ENCODE data around the gene MRFAP1. TPM values are rescaled to one million over a fixed set of nuclear protein-coding genes. Genes with fewer than 3 reads are reported as not detected.

MRFAP1 gene
- total and polyA plus RNA-seq, 2 donors (not counting 1 experiment from before 2014, with no cell fraction given) = 99.1 to 261 TPM

- DNase-seq (ENCODE audit: low read depth in 2 of 2) = no peak
- Histone ChIP-seq H3K4me1 (ENCODE audit: control insufficient read depth, extremely low read depth, insufficient read depth, low read length) (no peaks in the 10 kb centered on the region), H3K9me3 (ENCODE audit: control insufficient read depth, insufficient read depth, low read depth, low read length) (no peaks in the 10 kb centered on the region)
Measured at GRCh38 chr4:6592804-6593563, 47.5 kb upstream of the MRFAP1 start.

GRCh38 chr4:6594341-6594740, 46.1 kb upstream of the MRFAP1 start:
- H3K9me3 ChIP-seq (ENCODE audit: control insufficient read depth, insufficient read depth, low read depth, low read length) = no peaks in the 10 kb centered on the region
- H3K79me2 ChIP-seq (ENCODE audit: control insufficient read depth, insufficient read depth, low read length) = no peaks in the 10 kb centered on the region
- no peak overlapping the region for H3K4me2 ChIP-seq (ENCODE audit: extremely low read depth, insufficient read depth, low read length)
- no peak for DNase-seq (ENCODE audit: low read depth in 2 of 2)
- H2AFZ ChIP-seq (ENCODE audit: low read length) = no peak overlapping the region
- H3K4me3 ChIP-seq (replicated peaks in 1 of 4; ENCODE audit: control extremely low read depth in 1 of 4, insufficient read depth in 1 of 4, low read depth in 3 of 4, low read length in 4 of 4) = no peak overlapping the region
- H3K27me3 ChIP-seq (ENCODE audit: control insufficient read depth, insufficient read depth, low read length) = no peaks in the 10 kb centered on the region
- H3K4me1 ChIP-seq (ENCODE audit: control insufficient read depth, extremely low read depth, insufficient read depth, low read length) = no peaks in the 10 kb centered on the region
- peaks cover 7% of the 10 kb centered on the region for H3K36me3 ChIP-seq (ENCODE audit: control insufficient read depth, insufficient read depth, low read length)
- no peaks in the 10 kb centered on the region for H4K20me1 ChIP-seq (ENCODE audit: control insufficient read depth, extremely low read depth, insufficient read depth, low read length)
- H3K27ac ChIP-seq (ENCODE audit: insufficient read depth, low read length) = no peak overlapping the region
- no peak for TF ChIP-seq CTCF (conservative IDR thresholded peaks at IDR 0.05 in 1 of 2, IDR thresholded peaks at IDR 0.05 in 1 of 2; ENCODE audit: low read depth in 1 of 2, low read length in 2 of 2)
- no peak for TF ChIP-seq EZH2 (IDR thresholded peaks at IDR 0.05; ENCODE audit: low read length, missing control alignments)
- no peak overlapping the region for H3K9ac ChIP-seq (ENCODE audit: insufficient read depth, low read length)

More at GRCh38 chr4:6592804-6593563, 47.5 kb upstream of the MRFAP1 start:
- TF ChIP-seq EZH2 (IDR thresholded peaks at IDR 0.05; ENCODE audit: low read length, missing control alignments) = no peak
- TF ChIP-seq CTCF (conservative IDR thresholded peaks at IDR 0.05 in 1 of 2, IDR thresholded peaks at IDR 0.05 in 1 of 2; ENCODE audit: low read depth in 1 of 2, low read length in 2 of 2) = no peak
- Histone ChIP-seq H3K27me3 (ENCODE audit: control insufficient read depth, insufficient read depth, low read length) (no peaks in the 10 kb centered on the region), H3K27ac (ENCODE audit: insufficient read depth, low read length) (no peak overlapping the region), H3K4me3 (replicated peaks in 1 of 4; ENCODE audit: control extremely low read depth in 1 of 4, insufficient read depth in 1 of 4, low read depth in 3 of 4, low read length in 4 of 4) (no peak overlapping the region), H3K9ac (ENCODE audit: insufficient read depth, low read length) (no peak overlapping the region), H3K79me2 (ENCODE audit: control insufficient read depth, insufficient read depth, low read length) (no peaks in the 10 kb centered on the region), H2AFZ (ENCODE audit: low read length) (no peak overlapping the region), H3K36me3 (ENCODE audit: control insufficient read depth, insufficient read depth, low read length) (peaks cover 7% of the 10 kb centered on the region), H3K4me2 (ENCODE audit: extremely low read depth, insufficient read depth, low read length) (no peak overlapping the region), H4K20me1 (ENCODE audit: control insufficient read depth, extremely low read depth, insufficient read depth, low read length) (no peaks in the 10 kb centered on the region)

GRCh38 chr4:6594826-6595355, 45.6 kb upstream of the MRFAP1 start:
- H3K4me1 ChIP-seq (ENCODE audit: control insufficient read depth, extremely low read depth, insufficient read depth, low read length) = no peaks in the 10 kb centered on the region
- no peaks in the 10 kb centered on the region for H4K20me1 ChIP-seq (ENCODE audit: control insufficient read depth, extremely low read depth, insufficient read depth, low read length)
- H3K9me3 ChIP-seq (ENCODE audit: control insufficient read depth, insufficient read depth, low read depth, low read length) = no peaks in the 10 kb centered on the region
- H3K27me3 ChIP-seq (ENCODE audit: control insufficient read depth, insufficient read depth, low read length) = no peaks in the 10 kb centered on the region
- H3K27ac ChIP-seq (ENCODE audit: insufficient read depth, low read length) = no peak overlapping the region
- no peak for DNase-seq (ENCODE audit: low read depth in 2 of 2)
- peaks cover 7% of the 10 kb centered on the region for H3K36me3 ChIP-seq (ENCODE audit: control insufficient read depth, insufficient read depth, low read length)
- no peaks in the 10 kb centered on the region for H3K79me2 ChIP-seq (ENCODE audit: control insufficient read depth, insufficient read depth, low read length)
- no peak overlapping the region for H3K4me3 ChIP-seq (replicated peaks in 1 of 4; ENCODE audit: control extremely low read depth in 1 of 4, insufficient read depth in 1 of 4, low read depth in 3 of 4, low read length in 4 of 4)
- no peak overlapping the region for H3K9ac ChIP-seq (ENCODE audit: insufficient read depth, low read length)
- no peak overlapping the region for H2AFZ ChIP-seq (ENCODE audit: low read length)
- TF ChIP-seq CTCF (conservative IDR thresholded peaks at IDR 0.05 in 1 of 2, IDR thresholded peaks at IDR 0.05 in 1 of 2; ENCODE audit: low read depth in 1 of 2, low read length in 2 of 2) = no peak
- no peak for TF ChIP-seq EZH2 (IDR thresholded peaks at IDR 0.05; ENCODE audit: low read length, missing control alignments)
- H3K4me2 ChIP-seq (ENCODE audit: extremely low read depth, insufficient read depth, low read length) = no peak overlapping the region
